Endothelial cell of umbilical vein (primary cell): ENCODE data around the gene PRUNE2. TPM values are rescaled to one million over a fixed set of nuclear protein-coding genes. Genes with fewer than 3 reads are reported as not detected.
A peak's percentile ranks its signal among the peaks of the same experiment; 100 is the strongest.

Experiments used
- BruUV-seq: library from RNA; stranded (reverse); fragments of 400-500 nt; replicated peaks from 2 replicates; lab custom pipeline; 2021; lab: Mats Ljungman, UMichigan
- CTCF ChIA-PET: fragments of 300-600, 350-600 bp; sonication (Branson Sonifier 250); formaldehyde crosslinking; loops from one replicate; lab custom pipeline; 2021; ENCODE audit warnings: antibody characterized with exemption, inconsistent platforms; lab: Charles Lee
- POLR2A ChIA-PET: fragments of 300-600, 350-600 bp; sonication (Branson Sonifier 250); formaldehyde crosslinking; loops from one replicate; lab custom pipeline; 2021; ENCODE audit warnings: antibody characterized with exemption, inconsistent platforms; lab: Charles Lee
- DNase-seq: peaks from one replicate; pipeline ENCODE4 v3.0.0-alpha.2; 2011; ENCODE audit warnings: low read depth, low spot score
- FAIRE-seq: peaks from 2 replicates; lab custom pipeline; 2011; peaks lifted over from hg19 to GRCh38; lab: Jason Lieb, UNC
- H2AFZ ChIP-seq: 2 replicates; pipeline ENCODE4 v1.6.0; 2012; ENCODE audit warnings: low read depth, low read length, control low read depth, inconsistent platforms
- H3K27ac ChIP-seq: 2 replicates; pipeline ENCODE4 v1.5.1; 2011; ENCODE audit warnings: low read depth, mild to moderate bottlenecking, control low read depth, low read length, moderate library complexity; ENCODE audit not compliant: insufficient read depth
- H3K27me3 ChIP-seq, 2 experiments: 2 replicates each; pipeline versions ENCODE4 v1.6.0 to v1.6.1; 2011; ENCODE audit warnings: low read length in 2 of 2, mixed read lengths in 1 of 2; ENCODE audit not compliant: control insufficient read depth in 2 of 2, insufficient read depth in 2 of 2
- H3K36me3 ChIP-seq, 2 experiments: 2 replicates in 1 of 2; 3 replicates in 1 of 2; pipeline ENCODE4 v1.5.1; 2011; ENCODE audit warnings: low read length in 2 of 2, mild to moderate bottlenecking in 1 of 2, moderate library complexity in 1 of 2; ENCODE audit not compliant: control insufficient read depth in 2 of 2, insufficient read depth in 2 of 2; ENCODE audit errors: extremely low read depth in 1 of 2
- H3K4me1 ChIP-seq: 3 replicates; pipeline ENCODE4 v1.5.1; 2011; ENCODE audit warnings: mild to moderate bottlenecking, low read length; ENCODE audit not compliant: control insufficient read depth, insufficient read depth; ENCODE audit errors: extremely low read depth
- H3K4me2 ChIP-seq: 2 replicates; pipeline ENCODE4 v1.6.1; 2011; ENCODE audit warnings: low read length, control low read depth, mixed read lengths; ENCODE audit not compliant: insufficient read depth
- H3K4me3 ChIP-seq, 3 experiments: fragments of 200-600 bp in 1 of 3; sonication (generic), shearing (Covaris generic) in 1 of 3; replicated peaks in 1 of 3; 2 replicates each; pipeline ENCODE4 v1.5.1; 2011 to 2016; ENCODE audit warnings: control low read depth in 3 of 3, low read length in 3 of 3, mild to moderate bottlenecking in 2 of 3, inconsistent platforms in 1 of 3, low read depth in 1 of 3, moderate library complexity in 1 of 3; ENCODE audit not compliant: insufficient read depth in 1 of 3
- H3K79me2 ChIP-seq: 2 replicates; pipeline ENCODE4 v1.6.0; 2012; ENCODE audit warnings: low read length, inconsistent platforms; ENCODE audit not compliant: control insufficient read depth, insufficient read depth
- H3K9ac ChIP-seq: replicated peaks from 2 replicates; pipeline ENCODE3; 2011; ENCODE audit warnings: low read length, control low read depth; ENCODE audit not compliant: insufficient read depth; ENCODE audit errors: extremely low read depth
- H3K9me1 ChIP-seq: replicated peaks from 3 replicates; pipeline ENCODE4 v1.6.0; 2011; ENCODE audit warnings: mild to moderate bottlenecking, low read length; ENCODE audit not compliant: control insufficient read depth, insufficient read depth; ENCODE audit errors: extremely low read depth
- H3K9me3 ChIP-seq: replicated peaks from 2 replicates; pipeline ENCODE4 v1.5.1; 2012; ENCODE audit warnings: low read length, inconsistent platforms; ENCODE audit not compliant: control insufficient read depth, insufficient read depth
- H4K20me1 ChIP-seq: replicated peaks from 2 replicates; pipeline ENCODE3; 2011; ENCODE audit warnings: mild to moderate bottlenecking, low read length; ENCODE audit not compliant: control insufficient read depth, insufficient read depth; ENCODE audit errors: extremely low read depth
- EZH2 ChIP-seq: IDR thresholded peaks from 2 replicates; pipeline ENCODE4 v1.6.1; 2012; ENCODE audit warnings: borderline replicate concordance, low read depth, mild to moderate bottlenecking, moderate library complexity, low read length, inconsistent platforms; ENCODE audit not compliant: severe bottlenecking
- FOS ChIP-seq: IDR thresholded peaks from 2 replicates; pipeline ENCODE4 v1.6.1; 2011; ENCODE audit warnings: mild to moderate bottlenecking, low read length, moderate library complexity, borderline replicate concordance; ENCODE audit not compliant: insufficient read depth
- GATA2 ChIP-seq: IDR thresholded peaks from 2 replicates; pipeline ENCODE4 v1.7.0; 2011; ENCODE audit warnings: low read depth, mild to moderate bottlenecking, moderate library complexity, mixed read lengths, low read length; ENCODE audit not compliant: insufficient read length, insufficient read depth
- JUN ChIP-seq: IDR thresholded peaks from 2 replicates; pipeline ENCODE4 v1.6.1; 2011; ENCODE audit warnings: borderline replicate concordance, low read depth; ENCODE audit not compliant: insufficient read length, insufficient read depth
- MYC ChIP-seq: IDR thresholded peaks from one replicate; pipeline ENCODE4 v1.6.1; 2011; ENCODE audit warnings: mild to moderate bottlenecking, low read depth, low read length
- POLR2A ChIP-seq: IDR thresholded peaks from 2 replicates; pipeline ENCODE4 v1.6.1; 2012; ENCODE audit warnings: low read depth, mild to moderate bottlenecking, control low read depth, low read length
- POLR2AphosphoS5 ChIP-seq: IDR thresholded peaks from 2 replicates; pipeline ENCODE4 v1.6.1; 2012; ENCODE audit warnings: low read depth, mild to moderate bottlenecking, control low read depth, low read length, moderate library complexity; ENCODE audit not compliant: insufficient read depth
- dilution Hi-C: fragments of 300-500 bp; cut with MboI; formaldehyde crosslinking; loops from one replicate; pipeline ENCODE4 v1.15.0; 2019; ENCODE audit warnings: low sequenced_read_pairs; ENCODE audit not compliant: extremely low pct_ligation_motif_present
- intact Hi-C: fragments of 100-400 bp; cut with micrococcal nuclease; formaldehyde crosslinking; loops from one replicate; pipeline ENCODE4 v1.10.0; 2022
- polyA plus RNA-seq, 4 experiments: library from polyadenylated mRNA; depleted of rRNA in 3 of 4; stranded (reverse) in 3 of 4; unstranded in 1 of 4; fragments of >200 nt; gene quantifications; 2 replicates each; pipeline versions ENCODE4 v1.2.1 to v1.2.3, GENCODE V29; 2011 to 2012; ENCODE audit warnings: missing spikeins in 1 of 4
- total RNA-seq: library from RNA; stranded (reverse); gene quantifications from 2 replicates; pipeline ENCODE4 v1.2.3, GENCODE V29; 2021
- TF ChIP-seq, protein P1 (sequence below), 2 donors: IDR thresholded peaks; 1 replicate in 1 of 2; 2 replicates in 1 of 2; pipeline ENCODE4 v1.5.1; 2011; ENCODE audit warnings: low read length in 2 of 2, mild to moderate bottlenecking in 2 of 2, moderate library complexity in 2 of 2, control low read depth in 1 of 2, inconsistent platforms in 1 of 2, low read depth in 1 of 2; ENCODE audit not compliant: insufficient read depth in 1 of 2; ENCODE audit errors: extremely low read depth in 1 of 2
- TF ChIP-seq, protein P2 (sequence below): IDR thresholded peaks from 2 replicates; pipeline ENCODE4 v1.6.1; 2011; ENCODE audit not compliant: insufficient read depth, insufficient read length

Gene PRUNE2
- total and polyA plus RNA-seq, 2 donors (not counting 3 experiments of a cell fraction or from before 2014, with no cell fraction given) = 15.8 to 21.7 TPM

DNA sequence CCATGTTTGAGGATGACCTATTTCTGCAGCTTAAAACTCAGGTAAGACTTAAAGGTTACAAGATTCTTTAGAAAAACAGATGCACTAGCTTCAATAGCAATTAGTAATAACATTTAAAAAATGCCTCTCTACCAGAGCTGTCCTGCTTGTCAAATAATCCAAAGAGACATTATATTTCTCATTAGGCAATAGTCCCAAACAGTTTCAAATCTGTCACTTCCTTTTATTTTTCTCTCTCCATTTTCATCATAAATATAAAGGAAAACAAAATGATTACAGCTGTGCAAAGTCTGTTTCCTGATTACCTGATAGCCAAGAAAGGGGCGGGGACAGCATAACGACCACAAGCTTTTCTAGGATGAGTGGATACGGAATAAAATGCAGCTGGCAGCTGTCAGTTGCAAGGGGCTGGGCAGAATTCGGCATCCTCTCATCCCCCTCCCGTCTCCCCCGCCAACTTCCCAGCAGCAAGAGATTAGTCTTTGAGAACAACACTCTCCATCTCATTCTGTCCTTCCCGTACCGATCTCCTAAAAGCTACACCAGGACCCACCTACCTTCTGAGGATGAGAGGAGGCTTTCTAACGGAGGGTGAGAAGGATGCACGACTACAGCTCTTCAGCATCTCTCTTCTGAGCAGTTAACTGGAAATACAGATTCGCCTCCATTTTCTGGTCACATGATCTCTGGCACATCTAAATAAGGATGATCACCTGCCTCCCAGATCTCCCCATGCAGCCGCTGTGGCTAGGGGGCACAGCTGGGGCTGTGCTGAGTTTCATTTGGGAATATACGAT is 214.2 kb downstream of the PRUNE2 start:
- no peaks in the 10 kb centered on the region for H3K9me1 ChIP-seq
- H2AFZ ChIP-seq = peak overlapping the region; percentile 100
- BruUV-seq = no TSS peak
- FAIRE-seq = peak; percentile 85
- peak overlapping the region; percentile 55 for H3K27ac ChIP-seq
- intact Hi-C loops = no loop called here
- CTCF ChIA-PET = interaction anchor here (1.0 to 1.7 kb wide), 9 partner anchors 8 to 234 kb away, joined by 3 to 9 read pairs (median 5); no protein-coding TSS in a partner anchor
- peak; percentile 59 for DNase-seq
- no peaks in the 10 kb centered on the region for H3K27me3 ChIP-seq
- H3K9me3 ChIP-seq = no peaks in the 10 kb centered on the region
- H3K9ac ChIP-seq = peak overlapping the region; percentile 83
- peaks cover 41% of the 10 kb centered on the region for H3K4me1 ChIP-seq
- no peaks in the 10 kb centered on the region for H3K79me2 ChIP-seq
- peak overlapping the region; percentile 91 for H3K4me2 ChIP-seq
- dilution Hi-C loops = no loop called here
- no peaks in the 10 kb centered on the region for H4K20me1 ChIP-seq
- TF ChIP-seq MYC (no peak), JUN (no peak), FOS (no peak), GATA2 (no peak), POLR2AphosphoS5 (no peak), EZH2 (no peak), POLR2A (no peak)
- TF ChIP-seq, protein P1, sequence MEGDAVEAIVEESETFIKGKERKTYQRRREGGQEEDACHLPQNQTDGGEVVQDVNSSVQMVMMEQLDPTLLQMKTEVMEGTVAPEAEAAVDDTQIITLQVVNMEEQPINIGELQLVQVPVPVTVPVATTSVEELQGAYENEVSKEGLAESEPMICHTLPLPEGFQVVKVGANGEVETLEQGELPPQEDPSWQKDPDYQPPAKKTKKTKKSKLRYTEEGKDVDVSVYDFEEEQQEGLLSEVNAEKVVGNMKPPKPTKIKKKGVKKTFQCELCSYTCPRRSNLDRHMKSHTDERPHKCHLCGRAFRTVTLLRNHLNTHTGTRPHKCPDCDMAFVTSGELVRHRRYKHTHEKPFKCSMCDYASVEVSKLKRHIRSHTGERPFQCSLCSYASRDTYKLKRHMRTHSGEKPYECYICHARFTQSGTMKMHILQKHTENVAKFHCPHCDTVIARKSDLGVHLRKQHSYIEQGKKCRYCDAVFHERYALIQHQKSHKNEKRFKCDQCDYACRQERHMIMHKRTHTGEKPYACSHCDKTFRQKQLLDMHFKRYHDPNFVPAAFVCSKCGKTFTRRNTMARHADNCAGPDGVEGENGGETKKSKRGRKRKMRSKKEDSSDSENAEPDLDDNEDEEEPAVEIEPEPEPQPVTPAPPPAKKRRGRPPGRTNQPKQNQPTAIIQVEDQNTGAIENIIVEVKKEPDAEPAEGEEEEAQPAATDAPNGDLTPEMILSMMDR (IDR thresholded peaks at IDR 0.05; ENCODE audit: extremely low read depth in 1 of 2, insufficient read depth in 1 of 2, low read depth in 1 of 2, low read length in 2 of 2) = no peak
- TF ChIP-seq, protein P2, sequence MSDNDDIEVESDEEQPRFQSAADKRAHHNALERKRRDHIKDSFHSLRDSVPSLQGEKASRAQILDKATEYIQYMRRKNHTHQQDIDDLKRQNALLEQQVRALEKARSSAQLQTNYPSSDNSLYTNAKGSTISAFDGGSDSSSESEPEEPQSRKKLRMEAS = no peak
- H3K4me3 ChIP-seq = peak overlapping the region; percentile 35 to 78 (median 41)
- POLR2A ChIA-PET = no interaction called here
- no peaks in the 10 kb centered on the region for H3K36me3 ChIP-seq
